Stimulated activated CD4-positive, alpha-beta T cell treated with anti-CD3 and anti-CD28 coated beads, TNF-alpha, amount 100 ng/mL, for 1 hour (primary cell): ENCODE measurements around the gene PIERCE2.
"Not testable (repeated sequence)": the region's sequence is repeated elsewhere in the genome, so short reads cannot be mapped to it uniquely, and the experiment has no call there.

Experiments
- DNase-seq, 3 donors: peaks; one replicate each; pipeline ENCODE4 v3.0.0-alpha.2; 2020; ENCODE audit warnings: low read depth in 3 of 3, low spot score in 1 of 3

PIERCE2 gene

GRCh38 chr15:55408012-55408928, at the start of gene PIERCE2, which contains the start of gene CCPG1:
Gene PIERCE2, plus strand, starts transcription at chr15:55408495. Its CDS starts 274 bp downstream, at chr15:55408769.
Gene CCPG1, minus strand, starts transcription at chr15:55408359. Its CDS starts 18,935 bp downstream, at chr15:55389424.
- peak; percentile 60 to 74 (median 70) for DNase-seq

GRCh38 chr15:55360256-55360655, 48.0 kb upstream of the PIERCE2 start:
- DNase-seq = no peak

GRCh38 chr15:55361048-55361447, 47.2 kb upstream of the PIERCE2 start:
- no peak for DNase-seq

GRCh38 chr15:55362641-55363040, 45.7 kb upstream of the PIERCE2 start:
- DNase-seq = no peak

- no peak for DNase-seq
Measured at GRCh38 chr15:55366981-55367380, 41.3 kb upstream of the PIERCE2 start.

DNA sequence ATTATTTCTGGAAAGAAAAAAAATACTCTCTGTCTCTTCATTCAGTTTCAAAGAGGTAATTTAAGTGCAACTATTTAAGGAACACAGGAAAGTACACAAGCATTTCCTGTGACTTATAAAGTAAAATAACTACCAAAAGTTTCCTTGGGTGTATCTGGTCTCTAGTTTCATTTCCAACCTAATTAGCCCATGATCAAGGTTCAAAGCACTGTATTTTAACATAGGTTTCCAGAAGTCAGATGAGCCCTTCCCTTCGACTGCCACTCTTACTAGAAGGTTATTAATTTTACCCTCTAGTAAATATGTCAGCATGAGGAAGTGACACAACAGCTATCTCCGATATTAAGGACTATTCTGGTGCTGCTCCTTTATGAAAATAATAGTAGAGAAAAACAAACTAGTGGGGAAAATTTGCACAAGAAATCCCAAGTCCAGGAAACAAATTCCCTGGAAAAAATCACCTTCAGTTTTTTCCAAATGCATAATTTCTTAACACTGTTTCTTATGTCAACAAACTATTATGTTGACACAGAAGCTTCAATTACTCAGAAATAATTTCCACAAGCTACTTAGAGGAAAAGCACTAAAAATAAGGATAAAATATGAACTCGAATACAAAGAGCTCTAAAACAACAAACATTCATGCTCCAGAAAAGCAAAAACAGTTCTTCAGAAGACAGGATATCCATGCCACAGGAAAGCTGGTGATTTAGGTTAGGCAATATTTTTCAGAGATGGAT, 35.4 kb upstream of the PIERCE2 start:
- DNase-seq = no peak

DNA sequence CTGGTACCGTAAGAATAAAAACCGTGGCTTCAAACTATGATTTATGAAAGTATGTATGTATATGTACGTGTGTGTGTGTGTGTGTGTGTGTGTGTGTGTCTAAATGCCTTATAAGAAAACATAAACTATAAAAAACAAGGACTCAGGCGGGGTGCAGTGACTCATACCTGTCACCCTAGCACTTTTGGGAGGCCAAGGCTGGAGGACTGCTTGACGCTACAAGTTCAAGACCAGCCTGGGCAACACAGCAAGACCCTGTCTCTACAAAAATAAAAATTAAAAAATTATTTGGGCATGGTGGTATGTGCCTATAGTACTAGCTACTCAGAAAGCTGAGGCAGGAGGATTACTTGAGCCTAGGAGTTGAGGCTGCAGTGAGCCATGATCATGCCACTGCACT, 29.2 kb upstream of the PIERCE2 start:
- no peak for DNase-seq

- no peak for DNase-seq
Measured at GRCh38 chr15:55381595-55381994, 26.7 kb upstream of the PIERCE2 start.

DNA sequence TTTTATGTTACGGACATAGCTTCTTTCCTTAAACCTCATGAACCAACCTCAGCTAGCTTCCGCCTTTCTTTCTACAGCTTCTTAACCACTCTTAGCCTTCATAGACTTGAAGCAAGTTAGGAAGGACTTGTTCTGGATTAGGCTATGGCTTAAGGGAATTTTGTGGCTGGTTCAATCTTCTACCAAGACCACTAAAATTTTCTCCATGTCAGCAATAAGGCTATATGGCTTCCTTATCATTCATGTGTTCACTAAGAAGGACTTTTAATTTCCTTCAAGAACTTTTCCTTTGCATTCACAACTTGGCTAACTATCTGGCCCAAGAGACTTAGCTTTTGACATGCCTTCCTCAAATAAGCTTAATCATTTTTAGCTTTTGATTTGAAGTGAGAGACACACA, 24.6 kb upstream of the PIERCE2 start:
- DNase-seq = no peak

- DNase-seq = no peak
Measured at GRCh38 chr15:55387027-55387426, 21.3 kb upstream of the PIERCE2 start.

- no peak for DNase-seq
Measured at GRCh38 chr15:55389264-55389607, 19.1 kb upstream of the PIERCE2 start.

DNA sequence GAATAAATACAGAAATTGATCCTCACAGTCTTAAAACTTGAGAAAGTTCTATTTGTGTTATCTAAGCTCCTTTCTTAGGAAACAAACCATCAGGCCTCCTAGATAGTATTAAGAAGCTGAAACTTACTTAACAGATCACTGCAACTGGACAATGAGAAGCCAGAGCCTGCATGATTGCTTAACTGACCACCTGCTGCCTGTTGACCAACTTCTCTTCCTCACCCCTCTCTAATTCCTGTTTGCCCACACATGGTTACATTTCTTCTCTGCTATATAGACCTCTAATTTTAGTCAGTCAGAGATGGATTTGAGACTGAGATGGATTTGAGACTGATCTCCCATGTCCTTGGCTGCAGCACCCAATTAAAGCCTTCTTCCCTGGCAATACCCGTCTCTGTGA, 13.6 kb upstream of the PIERCE2 start:
- DNase-seq = no peak

DNA sequence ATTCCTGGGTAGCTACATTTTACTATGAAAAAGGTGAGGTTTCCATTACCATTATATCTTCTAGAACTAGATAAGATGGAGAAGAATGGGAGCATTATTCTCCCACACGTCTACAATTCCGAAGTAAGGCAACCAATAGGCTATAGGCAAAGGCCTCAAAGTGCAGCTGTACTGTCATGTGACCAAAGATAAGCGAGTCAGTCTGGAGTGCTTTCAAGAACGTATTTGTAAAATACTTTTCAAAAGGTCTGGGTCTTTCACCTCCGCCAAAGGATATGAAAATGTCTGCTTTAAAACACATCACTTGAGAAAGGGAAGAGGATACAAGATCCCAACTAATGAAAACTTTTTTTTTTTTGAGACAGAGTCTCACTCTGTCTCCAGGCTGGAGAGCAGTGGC, 10.1 kb upstream of the PIERCE2 start:
- no peak for DNase-seq

DNA sequence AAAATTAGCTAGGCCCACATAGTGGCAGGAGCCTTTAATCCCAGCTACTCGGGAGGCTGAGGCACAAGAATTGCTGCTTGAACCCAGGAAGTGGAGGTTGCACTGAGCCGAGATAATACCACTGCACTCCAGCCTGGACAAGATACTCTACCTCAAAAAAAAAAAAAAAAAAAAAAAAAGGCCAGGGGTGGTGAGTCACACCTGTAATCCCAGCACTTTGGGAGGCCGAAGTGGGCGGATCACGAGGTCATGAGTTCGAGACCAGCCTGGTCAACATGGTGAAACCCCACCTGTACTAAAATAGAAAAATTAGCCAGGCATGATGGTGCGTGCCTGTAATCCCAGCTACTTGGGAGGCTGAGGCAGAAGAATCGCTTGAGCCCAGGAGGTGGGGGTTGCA, 8.2 kb upstream of the PIERCE2 start:
- not testable (repeated sequence) for DNase-seq

DNA sequence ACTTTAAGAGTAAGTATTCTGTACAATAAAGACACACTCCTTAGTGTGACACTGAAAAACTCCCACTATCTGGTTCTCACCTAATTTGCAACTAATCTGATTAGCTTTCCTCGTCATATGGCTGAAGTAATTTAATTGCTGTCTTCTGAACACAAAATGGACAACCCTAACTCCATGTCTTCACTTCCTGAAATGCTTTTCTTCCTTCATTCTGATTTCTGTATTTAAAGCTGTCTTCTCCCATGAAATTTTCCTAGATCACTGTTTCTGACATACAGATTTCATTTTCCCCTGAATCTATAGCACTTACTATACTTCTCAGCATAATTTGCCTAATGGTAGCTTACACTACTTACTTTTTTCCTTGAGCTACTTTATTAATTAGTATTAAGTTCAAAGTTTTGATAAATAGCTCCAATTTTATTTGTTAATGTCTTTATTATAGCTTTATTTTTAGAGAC, 6.5 kb upstream of the PIERCE2 start:
- DNase-seq = no peak

- DNase-seq = no peak
Measured at GRCh38 chr15:55402707-55403106, 5.6 kb upstream of the PIERCE2 start.

DNA sequence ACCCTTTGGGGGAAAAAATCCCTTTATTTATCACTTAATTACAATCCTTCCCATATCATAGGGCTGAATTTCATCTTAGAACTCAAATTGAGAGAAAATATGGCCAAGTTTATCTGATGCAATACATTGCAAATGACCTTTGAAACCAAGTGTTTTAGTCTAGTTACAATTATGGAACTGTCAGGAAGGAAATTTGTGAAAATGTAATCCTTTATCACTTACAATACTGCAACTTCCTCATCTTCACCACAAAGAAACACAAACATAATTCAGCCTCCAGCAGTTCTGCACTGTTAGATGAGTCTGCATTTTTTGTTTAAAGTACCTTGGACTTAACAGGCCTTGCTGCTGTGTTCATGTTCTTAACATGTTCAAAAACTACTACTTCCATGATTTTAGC, 4.8 kb upstream of the PIERCE2 start:
- no peak for DNase-seq

DNA sequence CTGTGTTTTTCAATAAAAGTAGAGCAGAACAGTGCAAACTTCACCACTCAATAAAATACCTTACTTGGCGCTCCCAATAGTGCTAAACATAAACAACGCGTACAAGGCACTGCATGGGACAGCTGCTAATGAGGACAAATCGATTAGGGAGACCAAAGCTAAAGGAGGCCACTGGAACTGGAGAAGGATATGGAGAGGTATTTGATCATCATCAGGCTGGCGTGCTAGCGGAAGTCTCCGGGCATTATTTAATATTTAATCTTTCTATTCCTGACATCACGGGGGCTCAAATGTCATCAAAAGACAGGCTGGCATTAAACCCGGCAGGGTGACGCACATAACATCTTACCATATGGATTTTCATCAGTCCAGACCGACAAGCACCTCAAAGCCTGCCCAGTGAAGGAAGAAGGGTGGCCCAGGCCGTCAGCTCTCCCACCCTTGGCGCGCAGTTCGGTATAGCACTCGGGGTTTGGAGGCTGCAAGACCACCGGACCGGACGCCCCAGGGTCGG, 740 bp upstream of the PIERCE2 start:
- no peak for DNase-seq

DNA sequence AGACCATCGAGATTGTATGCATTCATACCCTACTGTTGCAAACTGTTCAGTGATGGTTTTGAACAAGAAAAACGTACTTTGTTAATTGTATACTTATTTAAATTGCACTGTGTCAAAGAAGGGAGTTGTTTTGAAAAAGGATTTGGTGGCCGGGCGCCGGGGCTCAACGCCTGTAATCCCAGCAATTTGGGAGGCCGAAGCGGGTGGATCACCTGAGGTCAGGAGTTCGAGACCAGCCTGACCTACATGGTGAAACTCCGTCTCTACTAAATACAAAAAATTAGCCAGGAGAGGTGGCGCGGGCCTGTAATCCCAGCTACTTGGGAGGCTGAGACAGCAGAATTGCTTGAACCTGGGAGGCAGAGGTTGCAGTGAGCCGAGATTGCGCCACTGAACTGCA, 681 bp downstream of the PIERCE2 start:
- DNase-seq = not testable (repeated sequence)

DNA sequence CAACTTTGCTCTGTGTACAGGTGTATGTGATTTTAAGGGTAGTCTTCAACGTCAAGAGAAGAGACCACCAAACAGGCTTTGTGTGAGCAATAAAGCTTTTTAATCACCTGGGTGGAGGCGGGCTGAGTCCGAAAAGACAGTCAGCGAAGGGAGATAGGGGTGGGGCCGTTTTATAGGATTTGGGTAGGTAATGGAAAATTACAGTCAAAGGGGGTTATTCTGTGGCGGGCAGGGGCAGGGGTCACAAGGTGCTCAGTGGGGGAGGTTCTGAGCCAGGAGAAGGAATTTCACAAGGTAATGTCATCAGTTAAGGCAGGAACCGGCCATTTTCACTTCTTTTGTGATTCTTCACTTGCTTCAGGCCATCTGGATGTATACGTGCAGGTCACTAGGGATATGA, 9.4 kb downstream of the PIERCE2 start:
- not testable (repeated sequence) for DNase-seq

DNA sequence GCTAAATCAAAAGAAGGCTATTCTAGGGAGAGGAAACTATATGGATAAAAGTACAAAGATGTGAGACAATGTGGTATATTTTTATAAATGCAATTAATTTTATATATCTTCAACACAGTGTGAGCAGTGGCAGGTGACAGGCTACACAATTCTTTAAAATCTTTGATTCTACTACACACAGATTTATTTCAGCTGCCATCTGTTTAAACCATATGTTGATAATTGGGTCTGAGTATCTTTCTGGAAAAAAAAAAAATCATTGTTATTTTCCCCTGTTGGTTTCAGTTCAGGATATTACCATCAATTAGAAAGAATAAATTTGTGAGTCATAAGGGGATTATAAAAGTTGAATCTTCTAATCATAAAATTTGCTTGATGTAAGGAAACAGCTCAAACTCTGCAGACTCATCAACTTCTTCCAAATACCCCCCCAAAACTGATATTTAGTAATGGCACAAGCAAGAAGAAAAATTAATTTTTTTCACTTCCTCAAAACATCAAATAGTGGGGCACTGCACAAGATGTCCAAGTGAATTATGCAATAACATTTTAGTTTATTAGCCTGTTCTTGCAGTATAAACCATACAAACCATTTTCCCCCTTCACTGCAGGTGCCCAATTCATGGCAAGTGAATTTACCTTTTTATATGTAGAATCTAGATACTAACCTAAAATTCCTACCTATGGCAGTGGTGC, 12.0 kb downstream of the PIERCE2 start:
- DNase-seq = no peak
